GM19239 (cell line): ENCODE measurements around the gene GRK4.
"Not testable (repeated sequence)": the region's sequence is repeated elsewhere in the genome, so short reads cannot be mapped to it uniquely, and the experiment has no call there.

Experiments used
- DNase-seq: peaks from one replicate; pipeline ENCODE4 v3.0.0; 2011; ENCODE audit warnings: low spot score; ENCODE audit not compliant: insufficient read length
- FAIRE-seq: peaks from 2 replicates; lab custom pipeline; 2011; peaks lifted over from hg19 to GRCh38; lab: Jason Lieb, UNC

The GRK4 gene

GRCh38 chr4:2930135-2930757 is 33.1 kb upstream of the GRK4 start:
- no peak for DNase-seq
- no peak for FAIRE-seq

GRCh38 chr4:2930758-2931511 is 32.4 kb upstream of the GRK4 start:
- DNase-seq (no peak), FAIRE-seq (no peak)

GRCh38 chr4:2931512-2932301 is 31.7 kb upstream of the GRK4 start:
- DNase-seq (peak; percentile 76), FAIRE-seq (peak; percentile 92)

GRCh38 chr4:2932321-2932950 is 30.9 kb upstream of the GRK4 start:
- DNase-seq: no peak
- FAIRE-seq: no peak

- DNase-seq (no peak), FAIRE-seq (no peak)
Observed at GRCh38 chr4:2932951-2933565, 30.3 kb upstream of the GRK4 start.

- DNase-seq: no peak
Observed at GRCh38 chr4:2933566-2934076, 29.8 kb upstream of the GRK4 start.

GRCh38 chr4:2934077-2934812 is 29.1 kb upstream of the GRK4 start:
- DNase-seq (no peak), FAIRE-seq (no peak)

More at GRCh38 chr4:2933566-2934076, 29.8 kb upstream of the GRK4 start:
- FAIRE-seq: no peak

- FAIRE-seq (peak; percentile 68), DNase-seq (peak; percentile 98)
Observed at GRCh38 chr4:2934813-2935761, 28.3 kb upstream of the GRK4 start.

GRCh38 chr4:2935762-2936743 is 27.3 kb upstream of the GRK4 start:
- peak; percentile 14 for FAIRE-seq
- no peak for DNase-seq

GRCh38 chr4:2936773-2937145 is 26.6 kb upstream of the GRK4 start:
- no peak for FAIRE-seq
- no peak for DNase-seq

- DNase-seq (no peak), FAIRE-seq (peak; percentile 48)
Observed at GRCh38 chr4:2937146-2937857, 26.1 kb upstream of the GRK4 start.

GRCh38 chr4:2937986-2938385 is 25.4 kb upstream of the GRK4 start:
- FAIRE-seq (no peak), DNase-seq (no peak)

GRCh38 chr4:2938411-2938810 is 25.0 kb upstream of the GRK4 start:
- DNase-seq, FAIRE-seq: not testable (repeated sequence)

- FAIRE-seq (no peak), DNase-seq (no peak)
Observed at GRCh38 chr4:2938906-2939305, 24.5 kb upstream of the GRK4 start.

GRCh38 chr4:2939383-2940243 is 23.8 kb upstream of the GRK4 start:
- DNase-seq (no peak), FAIRE-seq (no peak)
